Peyer's patch (tissue), 4 donors: ENCODE measurements around the gene AQP12B. TPM values are rescaled to one million over a fixed set of nuclear protein-coding genes. Genes with fewer than 3 reads are reported as not detected.

Source experiments
- DNase-seq, 3 donors: peaks; one replicate each; pipeline ENCODE4 v3.0.0-alpha.2; 2017 to 2019
- H3K27ac ChIP-seq, 4 donors: fragments of 200-600 bp; sonication (generic); one replicate each; pipeline ENCODE4 v1.5.1; 2016 to 2019
- H3K27me3 ChIP-seq, 2 donors: fragments of 200-600 bp; sonication (generic); one replicate each; pipeline ENCODE4 v1.5.1; 2019
- H3K36me3 ChIP-seq, 3 donors: fragments of 200-600 bp; sonication (generic); one replicate each; pipeline ENCODE4 v1.5.1; 2016 to 2019
- H3K4me1 ChIP-seq, 4 donors: fragments of 200-600 bp; sonication (generic); one replicate each; pipeline ENCODE4 v1.5.1; 2016 to 2019
- H3K4me3 ChIP-seq, 4 donors: fragments of 200-600 bp; sonication (generic); 1 replicate in 3 of 4; 2 replicates in 1 of 4; pipeline ENCODE4 v1.5.1; 2016 to 2019; ENCODE audit warnings: mild to moderate bottlenecking in 1 of 4
- H3K9me3 ChIP-seq, 4 donors: fragments of 200-600 bp; sonication (generic); one replicate each; pipeline ENCODE4 v1.5.1; 2016 to 2019; ENCODE audit warnings: mild to moderate bottlenecking in 1 of 4
- CTCF ChIP-seq, 6 experiments: fragments of 450-650 bp in 4 of 6; fragments of 200-600 bp in 2 of 6; sonication (generic) in 1 of 6; IDR thresholded peaks; one replicate each; pipeline ENCODE4 v1.5.1; 2017 to 2019; ENCODE audit warnings: antibody characterized with exemption in 6 of 6, mild to moderate bottlenecking in 3 of 6, moderate library complexity in 1 of 6
- POLR2A ChIP-seq, 2 donors: fragments of 450-650 bp; IDR thresholded peaks; one replicate each; pipeline ENCODE4 v1.5.1; 2017; ENCODE audit warnings: antibody characterized with exemption in 2 of 2, mild to moderate bottlenecking in 2 of 2, moderate library complexity in 2 of 2
- total RNA-seq, 4 donors: library from RNA; depleted of rRNA; stranded (reverse); fragments of >200 nt; gene quantifications; one replicate each; pipeline ENCODE4 v1.1.0, GENCODE V29; 2016

AQP12B gene
- total RNA-seq, 4 donors from 2014 or later, result 1.9 to 9.6 (median 2.5) TPM; not detected in 1

- DNase-seq, result no peak
- H3K36me3 ChIP-seq, result no peaks in the 10 kb centered on the region
- H3K4me3 ChIP-seq, result no peak overlapping the region
- H3K9me3 ChIP-seq, result no peaks in the 10 kb centered on the region
- TF ChIP-seq POLR2A (IDR thresholded peaks at IDR 0.05) (no peak), CTCF (IDR thresholded peaks at IDR 0.05) (no peak)
- H3K27ac ChIP-seq, result no peak overlapping the region
- H3K27me3 ChIP-seq, result no peaks in the 10 kb centered on the region
- H3K4me1 ChIP-seq, result no peaks in the 10 kb centered on the region
Observed at GRCh38 chr2:240724431-240724830, 41.7 kb upstream of the AQP12B start.

GRCh38 chr2:240723851-240724250, 41.2 kb upstream of the AQP12B start:
- Histone ChIP-seq H3K4me3 (no peak overlapping the region), H3K9me3 (no peaks in the 10 kb centered on the region), H3K27ac (no peak overlapping the region), H3K4me1 (no peaks in the 10 kb centered on the region), H3K36me3 (no peaks in the 10 kb centered on the region), H3K27me3 (no peaks in the 10 kb centered on the region)
- TF ChIP-seq CTCF (IDR thresholded peaks at IDR 0.05), result no peak
- no peak for TF ChIP-seq POLR2A (IDR thresholded peaks at IDR 0.05)
- no peak for DNase-seq

GRCh38 chr2:240722796-240723735, 40.4 kb upstream of the AQP12B start:
- Histone ChIP-seq H3K27me3 (no peaks in the 10 kb centered on the region), H3K27ac (no peak overlapping the region), H3K4me3 (no peak overlapping the region), H3K36me3 (no peaks in the 10 kb centered on the region), H3K4me1 (no peaks in the 10 kb centered on the region), H3K9me3 (no peaks in the 10 kb centered on the region)
- DNase-seq, result no peak
- TF ChIP-seq CTCF (IDR thresholded peaks at IDR 0.05) (no peak), POLR2A (IDR thresholded peaks at IDR 0.05) (no peak)

GRCh38 chr2:240722376-240722775, 39.7 kb upstream of the AQP12B start:
- no peaks in the 10 kb centered on the region for H3K27me3 ChIP-seq
- H3K27ac ChIP-seq, result no peak overlapping the region
- H3K4me1 ChIP-seq, result no peaks in the 10 kb centered on the region
- H3K9me3 ChIP-seq, result no peaks in the 10 kb centered on the region
- H3K36me3 ChIP-seq, result no peaks in the 10 kb centered on the region
- no peak for DNase-seq
- TF ChIP-seq CTCF (IDR thresholded peaks at IDR 0.05) (no peak), POLR2A (IDR thresholded peaks at IDR 0.05) (no peak)
- no peak overlapping the region for H3K4me3 ChIP-seq

GRCh38 chr2:240721596-240722180, 39.0 kb upstream of the AQP12B start:
- H3K36me3 ChIP-seq, result no peaks in the 10 kb centered on the region
- no peak overlapping the region for H3K27ac ChIP-seq
- H3K4me3 ChIP-seq, result no peak overlapping the region
- TF ChIP-seq POLR2A (IDR thresholded peaks at IDR 0.05) (no peak), CTCF (IDR thresholded peaks at IDR 0.05) (no peak)
- DNase-seq, result no peak
- H3K27me3 ChIP-seq, result no peaks in the 10 kb centered on the region
- no peaks in the 10 kb centered on the region for H3K4me1 ChIP-seq
- H3K9me3 ChIP-seq, result no peaks in the 10 kb centered on the region
